Activated naive CD4-positive, alpha-beta T cell treated with Interleukin-2 at 50 U/mL for 16 hours (primary cell): ENCODE results near the gene ADTRP.
"Not testable (repeated sequence)": the region's sequence is repeated elsewhere in the genome, so short reads cannot be mapped to it uniquely, and the experiment has no call there.

Experiments
- DNase-seq: peaks from one replicate; pipeline ENCODE4 v3.0.0-alpha.2; 2020

ADTRP gene

DNA sequence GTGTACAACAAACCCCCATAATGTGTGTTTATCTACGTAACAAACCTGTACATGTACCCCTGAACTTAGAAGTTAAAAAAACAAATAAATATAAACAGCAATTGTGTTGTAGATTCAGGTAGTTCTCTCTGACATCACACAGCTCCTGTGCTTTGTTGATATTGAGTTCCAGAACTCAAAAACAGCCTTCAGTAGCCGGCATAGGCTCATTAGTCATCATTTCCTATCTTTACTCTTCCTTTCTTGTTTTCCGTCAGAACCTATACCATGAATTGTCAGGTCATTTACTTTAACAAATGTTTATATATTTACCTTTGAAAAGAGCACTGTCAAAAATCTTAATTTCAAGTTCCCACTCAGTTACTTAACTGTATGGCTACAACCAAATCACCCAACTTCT, 88.8 kb downstream of the ADTRP start:
- DNase-seq = no peak

DNA sequence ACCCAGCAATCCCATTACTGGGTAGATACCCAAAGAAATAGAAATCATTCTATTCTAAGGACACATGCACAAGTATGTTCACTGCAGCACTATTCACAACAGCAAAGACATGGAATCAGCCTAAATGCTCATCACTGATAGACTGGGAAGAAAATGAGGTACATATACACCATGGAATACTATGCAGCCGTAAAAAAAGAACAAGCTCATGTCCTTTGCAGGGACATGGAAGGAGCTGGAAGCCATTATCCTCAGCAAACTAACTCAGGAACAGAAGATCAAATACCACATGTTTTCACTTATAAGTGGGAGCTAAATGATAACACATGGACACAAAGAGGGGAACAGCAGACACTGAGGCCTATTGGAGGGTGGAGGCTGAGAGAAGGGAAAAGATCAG, 89.2 kb downstream of the ADTRP start:
- DNase-seq = not testable (repeated sequence)

GRCh38 chr6:11688425-11688709, 90.2 kb downstream of the ADTRP start:
- no peak for DNase-seq

GRCh38 chr6:11685481-11686093, 93.0 kb downstream of the ADTRP start:
- DNase-seq = no peak

DNA sequence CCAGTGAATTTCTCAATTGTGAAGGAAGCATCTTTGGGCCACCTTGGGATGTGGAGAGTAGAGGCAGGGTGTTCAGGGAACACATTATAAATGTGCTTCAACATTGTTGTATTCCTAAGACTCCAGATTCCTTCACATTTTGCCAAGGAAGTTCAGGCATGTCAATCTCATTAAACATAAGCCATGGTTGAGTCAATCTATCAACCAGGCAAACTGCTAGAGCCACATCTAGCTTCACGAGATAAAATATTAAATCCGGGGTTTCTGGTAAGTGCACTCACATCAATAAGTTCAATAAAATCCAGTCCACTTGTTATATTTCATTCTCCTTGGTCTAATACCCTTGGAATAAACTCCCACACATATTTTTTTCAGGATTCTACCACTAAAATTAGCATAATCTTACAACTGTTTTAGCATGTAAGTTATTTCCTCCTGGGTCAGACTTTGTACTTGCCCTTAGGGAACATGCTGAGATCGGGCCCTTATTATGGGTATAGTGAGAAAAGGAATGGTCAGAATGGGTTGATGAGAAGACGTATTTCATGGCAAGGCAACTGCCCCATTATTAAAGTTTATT, 93.6 kb downstream of the ADTRP start:
- DNase-seq = no peak

DNA sequence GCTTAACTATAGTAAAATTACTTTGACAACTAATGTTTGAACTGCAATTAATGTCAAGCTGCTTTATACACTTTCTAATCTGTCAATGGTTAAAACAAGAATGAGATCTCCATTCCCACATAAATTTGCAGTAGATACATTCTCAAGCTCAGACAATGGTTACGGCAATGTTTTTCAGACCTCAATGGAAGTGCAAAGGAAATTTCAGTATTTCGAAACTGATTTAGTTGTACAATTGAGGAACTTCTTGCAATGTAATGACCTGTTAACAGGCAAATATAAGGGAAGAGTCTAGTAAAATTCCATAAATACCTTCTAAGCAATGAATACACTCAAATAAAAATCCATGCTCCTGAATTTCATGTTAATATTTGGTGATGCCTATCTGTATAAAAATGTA, 94.7 kb downstream of the ADTRP start:
- DNase-seq = no peak

DNA sequence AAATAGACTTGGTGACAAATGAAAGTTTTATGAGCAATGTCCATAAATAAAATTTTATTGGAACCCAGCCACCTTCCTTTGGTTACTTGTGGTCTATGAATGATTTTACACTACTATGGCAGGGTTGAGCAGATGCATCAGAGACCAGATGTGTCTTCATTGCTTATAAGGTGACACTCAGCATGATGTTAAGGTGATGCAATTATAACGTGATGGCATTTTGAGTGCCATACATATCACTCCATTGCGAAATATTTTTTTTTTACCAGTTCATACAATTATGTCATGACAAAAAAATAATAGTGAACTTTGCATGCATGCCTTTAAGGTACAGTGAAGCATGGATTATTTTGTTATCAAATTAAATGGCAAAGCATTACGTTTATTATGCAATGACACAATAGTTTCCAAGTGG, 96.0 kb downstream of the ADTRP start:
- DNase-seq = no peak

DNA sequence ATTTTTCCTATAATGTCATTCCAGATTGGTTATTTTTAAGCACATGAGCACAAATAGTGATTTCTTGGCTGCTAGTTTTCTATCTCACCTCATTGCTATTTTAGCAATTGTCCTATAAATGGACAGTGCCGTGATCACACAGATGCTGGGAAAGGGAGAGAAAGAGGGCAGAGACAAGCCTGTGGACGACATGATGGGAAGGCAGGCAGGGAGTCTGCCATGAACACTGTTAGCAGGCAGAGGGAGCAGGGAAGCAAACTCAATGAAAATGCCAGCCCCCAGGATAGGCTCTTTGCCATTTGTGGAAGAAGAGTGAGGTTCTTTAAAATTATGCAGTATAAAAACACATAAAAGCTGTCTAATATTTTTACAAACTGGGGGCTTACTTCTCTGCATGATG, 96.8 kb downstream of the ADTRP start:
- no peak for DNase-seq

- DNase-seq = no peak
Observed at GRCh38 chr6:11681357-11681756, 97.2 kb downstream of the ADTRP start.

DNA sequence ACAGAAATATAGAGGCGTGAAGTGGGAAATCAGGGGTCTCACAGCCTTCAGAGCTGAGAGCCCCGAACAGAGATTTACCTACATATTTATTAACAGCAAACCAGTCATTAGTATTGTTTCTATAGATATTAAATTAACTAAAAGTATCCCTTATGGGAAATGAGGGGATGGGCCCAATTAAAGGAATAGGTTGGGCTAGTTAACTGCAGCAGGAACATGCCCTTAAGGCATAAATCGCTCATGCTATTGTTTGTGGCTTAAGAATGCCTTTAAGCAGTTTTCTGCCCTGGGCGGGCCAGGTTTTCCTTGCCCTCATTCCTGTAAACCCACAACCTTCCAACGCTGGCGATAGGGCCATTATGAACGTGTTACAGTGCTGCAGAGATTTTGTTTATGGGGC, 98.1 kb downstream of the ADTRP start:
- DNase-seq = not testable (repeated sequence)

DNA sequence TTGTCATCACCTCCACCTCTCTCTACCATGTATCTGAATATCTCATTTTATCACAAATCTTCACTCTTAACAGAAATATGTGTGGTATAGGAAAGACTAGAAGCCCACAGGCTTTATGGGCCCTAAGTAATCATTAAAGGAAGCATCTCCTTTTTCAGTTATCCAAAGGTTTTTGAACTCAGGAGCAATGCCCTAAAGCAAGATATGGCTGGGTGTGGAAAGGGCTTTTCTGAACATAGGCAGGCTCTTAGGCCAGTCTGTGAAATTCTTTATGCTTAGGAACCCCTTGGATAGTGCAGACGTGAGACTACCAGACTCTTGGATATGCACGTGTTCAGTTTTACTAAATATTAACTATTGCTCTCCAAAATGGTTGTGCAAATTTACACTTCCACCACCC, 99.5 kb downstream of the ADTRP start:
- DNase-seq = no peak

- no peak for DNase-seq
Observed at GRCh38 chr6:11675601-11676000, 103.0 kb downstream of the ADTRP start.

DNA sequence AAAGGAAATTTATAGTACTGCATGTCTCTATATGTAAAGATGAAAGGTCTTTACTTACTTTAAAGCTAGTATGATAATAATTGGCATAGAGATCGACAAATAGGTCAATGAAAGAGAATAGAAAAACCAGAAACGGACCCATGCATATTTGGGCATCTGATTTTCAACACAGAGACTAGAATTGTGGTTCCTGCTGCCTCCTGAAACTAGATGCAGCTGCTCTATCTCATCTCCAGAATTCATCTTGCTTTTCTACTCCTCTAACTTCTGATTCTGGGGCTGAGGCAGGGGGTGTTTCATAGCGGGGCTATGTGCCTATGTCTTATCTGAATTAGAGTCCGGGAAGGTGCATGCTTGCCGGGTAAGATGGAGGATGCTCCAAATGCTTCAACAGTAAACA, 105.9 kb downstream of the ADTRP start:
- no peak for DNase-seq

- DNase-seq = no peak
Observed at GRCh38 chr6:11672256-11672655, 106.3 kb downstream of the ADTRP start.

DNA sequence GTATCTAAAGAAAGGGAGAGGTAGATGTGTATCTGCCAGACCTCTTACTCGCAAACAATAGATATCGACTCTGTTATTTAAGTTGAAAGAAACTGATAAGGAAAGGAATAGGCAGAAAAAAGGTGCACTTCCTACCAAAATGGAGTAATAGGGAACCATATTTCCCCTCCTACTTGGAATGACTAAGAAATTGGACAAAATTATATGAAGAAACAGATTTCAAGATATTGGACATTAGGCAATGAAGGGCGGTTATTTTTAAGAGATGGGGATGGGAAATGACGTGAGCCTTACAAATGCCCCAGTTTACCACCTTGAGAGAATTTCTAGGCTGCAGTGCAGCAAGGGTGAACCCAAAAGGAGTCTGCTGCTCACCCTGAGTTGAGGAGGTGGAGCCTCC, 108.9 kb downstream of the ADTRP start:
- no peak for DNase-seq

- DNase-seq = no peak
Observed at GRCh38 chr6:11668455-11668854, 110.1 kb downstream of the ADTRP start.

- DNase-seq = no peak
Observed at GRCh38 chr6:11667876-11668275, 110.7 kb downstream of the ADTRP start.

GRCh38 chr6:11665604-11666326, 112.8 kb downstream of the ADTRP start:
- DNase-seq = no peak
